Thoracic aorta (tissue), 2 donors: ENCODE data around the gene DARS1. TPM values are rescaled to one million over a fixed set of nuclear protein-coding genes. Genes with fewer than 3 reads are reported as not detected.

ENCODE experiments used
- ATAC-seq: fragments of 150-250 bp; one replicate; pipeline ENCODE4 v1.8.0; 2017; ENCODE audit warnings: low read depth; ENCODE audit not compliant: insufficient number of reproducible peaks, low FRiP score
- DNase-seq: peaks from one replicate; pipeline ENCODE4 v3.0.0-alpha.2; 2020; ENCODE audit warnings: low spot score
- H3K27ac ChIP-seq, 2 donors: fragments of 200-600 bp; sonication (generic); 1 replicate in 1 of 2; 2 replicates in 1 of 2; pipeline ENCODE4 v1.5.1; 2016; ENCODE audit warnings: mild to moderate bottlenecking in 2 of 2, moderate library complexity in 2 of 2
- H3K27me3 ChIP-seq: fragments of 200-600 bp; sonication (generic); replicated peaks from 2 replicates; pipeline ENCODE4 v1.6.0; 2016; ENCODE audit warnings: mild to moderate bottlenecking; ENCODE audit not compliant: insufficient read depth
- H3K36me3 ChIP-seq: fragments of 200-600 bp; sonication (generic); one replicate; pipeline ENCODE4 v1.5.1; 2016
- H3K4me1 ChIP-seq, 2 donors: fragments of 200-600 bp; sonication (generic); 1 replicate in 1 of 2; 2 replicates in 1 of 2; pipeline versions ENCODE4 v1.5.1 to v1.6.0; 2016; ENCODE audit warnings: low read depth in 2 of 2, mild to moderate bottlenecking in 1 of 2; ENCODE audit not compliant: control insufficient read depth in 1 of 2
- H3K4me3 ChIP-seq: fragments of 200-600 bp; sonication (generic); 2 replicates; pipeline ENCODE4 v1.5.1; 2016; ENCODE audit warnings: mild to moderate bottlenecking
- H3K9me3 ChIP-seq: fragments of 200-600 bp; sonication (generic); 2 replicates; pipeline ENCODE4 v1.5.1; 2016
- total RNA-seq, 2 donors: library from RNA; depleted of rRNA; stranded (reverse); fragments of >200 nt; gene quantifications; one replicate each; pipeline versions ENCODE4 v1.1.0 to v1.2.3, GENCODE V29; 2016
- TF ChIP-seq, protein P1 (sequence below): fragments of 200-600 bp; sonication (generic); IDR thresholded peaks from one replicate; pipeline ENCODE4 v1.5.1; 2019; ENCODE audit warnings: antibody characterized with exemption

DARS1 gene
- total RNA-seq, 2 donors from 2014 or later, result 42.8 to 67.9 TPM

DNA sequence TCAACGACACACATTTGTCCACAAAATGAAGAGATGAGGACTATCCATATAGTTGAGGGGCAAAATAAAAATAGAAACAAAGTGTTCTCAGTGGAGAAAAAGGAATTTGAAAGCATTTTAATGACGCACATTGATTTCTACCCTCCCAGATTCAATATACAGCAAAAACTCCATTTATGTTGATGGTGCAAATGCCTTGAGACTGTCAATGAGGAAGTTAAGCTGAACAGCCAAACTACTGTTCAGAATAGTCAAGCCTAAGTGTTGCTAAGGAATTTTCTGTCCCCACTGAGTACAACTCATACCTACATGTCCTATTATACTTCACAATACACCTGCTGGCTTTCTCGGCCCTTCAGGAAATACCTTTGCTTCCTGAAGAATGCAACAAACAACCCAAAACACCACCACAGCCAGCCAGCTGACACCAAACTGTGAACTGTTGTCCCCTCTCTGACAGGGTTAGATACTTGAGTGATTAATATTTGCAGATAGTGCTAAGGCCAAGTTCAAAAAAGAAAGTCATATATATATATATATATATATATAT, 27.8 kb upstream of the DARS1 start:
- Histone ChIP-seq H3K27me3 (no peaks in the 10 kb centered on the region), H3K4me3 (no peak overlapping the region), H3K9me3 (no peaks in the 10 kb centered on the region), H3K36me3 (no peaks in the 10 kb centered on the region), H3K4me1 (no peaks in the 10 kb centered on the region), H3K27ac (no peak overlapping the region)
- TF ChIP-seq, protein P1, sequence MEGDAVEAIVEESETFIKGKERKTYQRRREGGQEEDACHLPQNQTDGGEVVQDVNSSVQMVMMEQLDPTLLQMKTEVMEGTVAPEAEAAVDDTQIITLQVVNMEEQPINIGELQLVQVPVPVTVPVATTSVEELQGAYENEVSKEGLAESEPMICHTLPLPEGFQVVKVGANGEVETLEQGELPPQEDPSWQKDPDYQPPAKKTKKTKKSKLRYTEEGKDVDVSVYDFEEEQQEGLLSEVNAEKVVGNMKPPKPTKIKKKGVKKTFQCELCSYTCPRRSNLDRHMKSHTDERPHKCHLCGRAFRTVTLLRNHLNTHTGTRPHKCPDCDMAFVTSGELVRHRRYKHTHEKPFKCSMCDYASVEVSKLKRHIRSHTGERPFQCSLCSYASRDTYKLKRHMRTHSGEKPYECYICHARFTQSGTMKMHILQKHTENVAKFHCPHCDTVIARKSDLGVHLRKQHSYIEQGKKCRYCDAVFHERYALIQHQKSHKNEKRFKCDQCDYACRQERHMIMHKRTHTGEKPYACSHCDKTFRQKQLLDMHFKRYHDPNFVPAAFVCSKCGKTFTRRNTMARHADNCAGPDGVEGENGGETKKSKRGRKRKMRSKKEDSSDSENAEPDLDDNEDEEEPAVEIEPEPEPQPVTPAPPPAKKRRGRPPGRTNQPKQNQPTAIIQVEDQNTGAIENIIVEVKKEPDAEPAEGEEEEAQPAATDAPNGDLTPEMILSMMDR, result no peak
- ATAC-seq (no peak), DNase-seq (no peak)

DNA sequence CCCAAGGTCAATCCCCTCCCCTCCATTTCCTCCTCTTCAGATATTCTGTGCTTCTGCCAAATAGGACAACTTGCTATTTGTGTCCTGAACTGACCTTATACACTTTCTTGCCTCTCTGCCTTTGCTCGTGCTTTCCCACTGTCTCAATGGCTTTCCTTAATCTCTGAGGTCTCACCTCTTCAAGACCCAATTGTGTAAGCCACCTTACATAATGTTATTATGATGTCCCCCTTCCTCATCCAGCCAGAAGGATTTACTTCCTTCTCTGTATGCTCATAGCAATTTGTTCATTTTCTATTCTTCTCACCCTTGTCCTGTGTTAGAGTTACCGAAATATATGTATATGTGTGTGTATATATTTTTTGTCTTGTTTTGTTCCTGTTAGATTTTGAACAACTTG, 26.9 kb upstream of the DARS1 start:
- Histone ChIP-seq H3K4me1 (no peaks in the 10 kb centered on the region), H3K27ac (no peak overlapping the region), H3K9me3 (no peaks in the 10 kb centered on the region), H3K27me3 (no peaks in the 10 kb centered on the region), H3K4me3 (no peak overlapping the region), H3K36me3 (no peaks in the 10 kb centered on the region)
- TF ChIP-seq, protein P1, result no peak
- ATAC-seq, result no peak
- DNase-seq, result no peak

DNA sequence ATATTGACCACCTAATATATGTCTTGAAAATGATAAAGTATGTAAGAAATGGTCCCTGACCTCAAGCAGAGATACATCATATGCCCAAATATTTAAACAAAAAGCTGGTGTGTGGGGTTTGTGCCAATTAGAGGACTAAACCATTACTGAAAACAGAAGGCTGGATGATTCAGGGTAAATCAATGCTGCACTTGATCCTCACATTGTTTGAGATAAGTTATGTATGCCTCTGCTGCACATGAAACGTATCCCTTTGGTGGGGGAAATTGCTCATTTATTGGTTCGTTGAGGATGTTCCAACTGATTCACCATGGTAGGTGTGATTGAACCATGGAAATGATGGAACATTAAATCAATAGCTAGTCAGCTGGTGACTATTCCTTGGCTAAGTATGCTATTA, 24.7 kb upstream of the DARS1 start:
- TF ChIP-seq, protein P1, result no peak
- no peaks in the 10 kb centered on the region for H3K36me3 ChIP-seq
- no peak overlapping the region for H3K4me3 ChIP-seq
- H3K9me3 ChIP-seq, result no peaks in the 10 kb centered on the region
- H3K4me1 ChIP-seq, result no peaks in the 10 kb centered on the region
- DNase-seq, result no peak
- H3K27ac ChIP-seq, result no peak overlapping the region
- no peaks in the 10 kb centered on the region for H3K27me3 ChIP-seq
- ATAC-seq, result no peak

DNA sequence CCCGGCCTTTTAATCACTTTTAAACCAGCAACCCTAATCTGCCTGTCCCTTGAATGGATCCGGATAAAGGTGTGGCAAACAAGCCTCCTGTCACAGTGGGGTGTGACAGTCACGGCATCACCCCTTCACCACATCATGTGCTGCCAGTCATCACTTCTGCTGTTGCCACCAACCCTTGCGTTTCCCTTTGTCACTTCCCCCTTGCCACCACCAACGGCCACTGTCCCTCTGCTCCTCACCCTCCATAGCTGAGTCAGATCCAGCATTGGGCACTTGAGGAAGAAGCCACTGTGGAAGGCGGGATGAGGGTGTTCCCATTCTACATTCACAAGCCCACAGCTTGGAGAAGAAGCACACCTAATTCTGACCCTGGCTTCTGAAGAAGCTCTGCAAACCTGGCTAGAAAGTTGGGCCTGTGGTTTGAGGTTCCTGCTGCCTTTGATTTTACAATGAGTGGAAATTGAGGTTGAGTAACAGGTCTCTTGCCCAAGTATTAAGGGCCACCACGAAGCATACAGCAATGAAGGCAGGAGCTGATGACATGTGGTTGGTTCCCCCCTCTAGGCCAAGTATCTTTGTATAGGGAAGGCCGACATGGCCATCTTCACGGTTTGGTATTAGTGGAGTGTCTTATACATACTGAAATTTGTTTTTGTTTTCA, 22.9 kb upstream of the DARS1 start:
- Histone ChIP-seq H3K27me3 (no peaks in the 10 kb centered on the region), H3K36me3 (no peaks in the 10 kb centered on the region), H3K4me1 (no peaks in the 10 kb centered on the region), H3K27ac (no peak overlapping the region), H3K9me3 (no peaks in the 10 kb centered on the region), H3K4me3 (no peak overlapping the region)
- no peak for DNase-seq
- TF ChIP-seq, protein P1, result no peak
- ATAC-seq, result no peak

DNA sequence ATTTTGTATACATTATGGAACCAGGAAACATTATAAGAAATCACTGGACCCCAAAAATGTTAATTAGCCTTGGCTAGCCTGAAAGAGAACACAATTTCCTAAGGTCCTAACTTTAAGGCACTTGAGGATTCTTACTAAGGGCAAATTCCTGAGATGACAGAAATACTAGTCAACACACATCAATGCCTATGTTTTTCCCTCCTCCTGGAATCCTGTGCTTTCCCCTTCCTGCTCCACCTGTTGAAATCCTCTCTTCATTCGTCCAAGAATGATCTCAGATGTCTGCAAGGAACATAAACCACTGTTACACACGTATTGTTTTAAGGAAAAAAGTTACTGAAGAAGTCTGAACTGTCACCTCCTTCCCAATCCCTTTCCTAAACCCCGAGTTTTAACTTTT, 21.2 kb upstream of the DARS1 start:
- H3K27ac ChIP-seq, result no peak overlapping the region
- H3K9me3 ChIP-seq, result no peaks in the 10 kb centered on the region
- H3K27me3 ChIP-seq, result no peaks in the 10 kb centered on the region
- no peaks in the 10 kb centered on the region for H3K4me1 ChIP-seq
- no peak for ATAC-seq
- DNase-seq, result no peak
- TF ChIP-seq, protein P1, result no peak
- no peak overlapping the region for H3K4me3 ChIP-seq
- H3K36me3 ChIP-seq, result no peaks in the 10 kb centered on the region
